K562 (cell line): ENCODE measurements around the gene HYAL3. TPM values are rescaled to one million over a fixed set of nuclear protein-coding genes. Genes with fewer than 3 reads are reported as not detected.
A peak's percentile ranks its signal among the peaks of the same experiment; 100 is the strongest.

Experiments
- CCNT2 ChIP-seq: IDR thresholded peaks from 2 replicates; pipeline ENCODE4 v1.6.1; 2011; ENCODE audit warnings: borderline replicate concordance, low read depth, mild to moderate bottlenecking, moderate library complexity, mixed read lengths, low read length; ENCODE audit not compliant: insufficient read length; ENCODE audit errors: extremely low read depth
- CEBPB ChIP-seq: fragments of 450-650 bp; IDR thresholded peaks from 2 replicates; pipeline ENCODE4 v1.6.1; 2016; ENCODE audit warnings: missing genetic modification characterization, missing compliant biosample characterization
- MNT ChIP-seq, 2 experiments: fragments of 450-650 bp; conservative IDR thresholded peaks; 2 replicates each; pipeline ENCODE4 v1.6.1; 2017; ENCODE audit warnings: mild to moderate bottlenecking in 2 of 2, moderate library complexity in 2 of 2
- NRF1 ChIP-seq, 2 experiments: fragments of 450-650 bp; IDR thresholded peaks in 1 of 2; conservative IDR thresholded peaks in 1 of 2; 2 replicates each; pipeline ENCODE4 v1.6.1; 2014; ENCODE audit warnings: mild to moderate bottlenecking in 2 of 2
- TEAD1 ChIP-seq, 2 experiments: fragments of 450-650 bp in 1 of 2; sonication (generic) in 1 of 2; formaldehyde crosslinking; IDR thresholded peaks; 2 replicates each; pipeline versions ENCODE4 v1.4.0 to v1.8.0; 2020 to 2022; ENCODE audit warnings: mild to moderate bottlenecking in 2 of 2, missing genetic modification reagents in 1 of 2
- ZC3H4 ChIP-seq: sonication (generic); formaldehyde crosslinking; IDR thresholded peaks from 2 replicates; pipeline ENCODE4 v1.9.0; 2021; ENCODE audit warnings: missing genetic modification reagents, borderline replicate concordance
- ZFPM2 ChIP-seq: fragments of 250-450 bp; sonication (Bioruptor Pico); IDR thresholded peaks from 2 replicates; pipeline ENCODE4 v1.5.1; 2022; ENCODE audit warnings: mild to moderate bottlenecking
- ZNF764 ChIP-seq: fragments of 250-450 bp; sonication (Bioruptor Pico); IDR thresholded peaks from 2 replicates; pipeline ENCODE4 v1.4.0; 2020; ENCODE audit warnings: low read depth, mild to moderate bottlenecking, moderate library complexity
- polyA plus RNA-seq, 8 experiments: library from polyadenylated mRNA; depleted of rRNA in 4 of 8; stranded (reverse) in 5 of 8; unstranded in 3 of 8; fragments of >200 nt; fragmentation: Nextera tagmentation in 2 of 8; fragmentation: Illumina TruSeq in 1 of 8; extraction: Ambion mirVana in 2 of 8; extraction: Trizol in 1 of 8; gene quantifications; 2 replicates each; pipeline versions ENCODE4 v1.2.1 to v1.2.3, GENCODE V29; 2011 to 2014; ENCODE audit warnings: inconsistent platforms in 1 of 8, missing spikeins in 1 of 8
- total RNA-seq, 7 experiments: library from RNA; depleted of rRNA in 6 of 7; stranded (reverse); fragments of >200 nt in 6 of 7; fragmentation: Illumina TruSeq in 2 of 7; extraction: Trizol in 2 of 7; gene quantifications; 2 replicates each; pipeline versions ENCODE4 v1.2.1 to v1.2.3, GENCODE V29; 2011 to 2021; ENCODE audit warnings: low replicate concordance in 1 of 7
- TF ChIP-seq, protein P1 (sequence below), 2 experiments: fragments of 450-650 bp in 1 of 2; sonication (generic) in 1 of 2; formaldehyde crosslinking in 1 of 2; IDR thresholded peaks in 1 of 2; conservative IDR thresholded peaks in 1 of 2; 2 replicates each; pipeline versions ENCODE4 v1.6.1 to v1.8.1; 2016 to 2023; ENCODE audit warnings: mild to moderate bottlenecking in 2 of 2, moderate library complexity in 2 of 2, inconsistent platforms in 1 of 2, missing genetic modification reagents in 1 of 2
- TF ChIP-seq, protein P2 (sequence below): fragments of 450-650 bp; IDR thresholded peaks from 2 replicates; pipeline ENCODE4 v1.6.1; 2016; ENCODE audit warnings: missing biosample characterization, missing genetic modification characterization

The HYAL3 gene
- total and polyA plus RNA-seq, 9 of the 15 experiments (the other 6 are each of a cell fraction or from before 2014, with no cell fraction given), result 0.38 to 9.1 (median 6.8) TPM

DNA sequence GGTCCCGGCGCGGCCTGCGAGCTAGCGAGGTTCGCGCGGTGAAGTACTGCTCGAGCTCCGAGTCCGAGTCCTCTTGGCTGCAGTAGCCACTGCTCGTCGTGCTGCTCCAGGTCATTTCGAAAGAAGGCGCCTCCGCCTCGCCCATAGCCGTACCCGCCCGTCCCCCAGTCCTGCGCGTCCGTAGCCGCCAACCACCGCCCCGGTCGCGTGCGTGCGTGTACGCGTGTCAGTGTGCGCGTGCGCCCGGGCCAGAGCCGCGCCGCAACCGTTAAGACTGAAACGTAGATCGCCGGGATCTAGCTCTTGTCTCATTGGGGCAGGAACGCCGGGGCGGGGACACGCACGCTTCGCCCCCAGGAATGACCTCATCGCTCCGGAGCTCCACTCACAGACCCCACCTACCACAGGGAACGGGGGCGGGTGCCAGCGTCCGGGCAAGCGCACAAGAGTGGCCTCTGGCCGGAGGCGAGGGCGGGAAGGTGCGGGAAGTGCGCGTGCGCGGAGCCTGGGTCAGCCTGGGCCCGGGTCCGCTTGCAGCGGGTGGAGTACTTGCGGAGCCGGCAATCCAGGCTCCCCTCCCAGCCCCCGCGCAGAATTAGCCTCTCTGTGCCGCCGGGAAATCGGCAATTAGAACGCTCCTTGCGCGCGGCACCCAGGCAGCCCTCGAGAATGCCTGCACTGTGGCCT is 38.1 kb upstream of the HYAL3 start (continued):
- peak; percentile 78 for TF ChIP-seq CCNT2
- no peak for TF ChIP-seq ZNF764 (CRISPR knock-in tag)
- no peak for TF ChIP-seq CEBPB (tag)
- no peak; a peak in 1 of 4 replicates for TF ChIP-seq TEAD1 (CRISPR knock-in tag; IDR thresholded peaks at IDR 0.05)
- TF ChIP-seq ZC3H4 (CRISPR knock-in tag), result 0 out of 2 replicates have a peak, but pooled peaks have one; percentile 56
- TF ChIP-seq MNT (conservative IDR thresholded peaks at IDR 0.05), result peak; percentile 88 to 95
- peak; percentile 95 to 96 for TF ChIP-seq NRF1 (conservative IDR thresholded peaks at IDR 0.05 in 1 of 2, IDR thresholded peaks at IDR 0.05 in 1 of 2)
- TF ChIP-seq, protein P1, sequence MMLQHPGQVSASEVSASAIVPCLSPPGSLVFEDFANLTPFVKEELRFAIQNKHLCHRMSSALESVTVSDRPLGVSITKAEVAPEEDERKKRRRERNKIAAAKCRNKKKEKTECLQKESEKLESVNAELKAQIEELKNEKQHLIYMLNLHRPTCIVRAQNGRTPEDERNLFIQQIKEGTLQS (IDR thresholded peaks at IDR 0.05), result peak; percentile 95
- TF ChIP-seq, protein P1 (CRISPR knock-in tag; conservative IDR thresholded peaks at IDR 0.05), result peak; percentile 77; the same call in 1 of the 2 replicates
- TF ChIP-seq, protein P2, sequence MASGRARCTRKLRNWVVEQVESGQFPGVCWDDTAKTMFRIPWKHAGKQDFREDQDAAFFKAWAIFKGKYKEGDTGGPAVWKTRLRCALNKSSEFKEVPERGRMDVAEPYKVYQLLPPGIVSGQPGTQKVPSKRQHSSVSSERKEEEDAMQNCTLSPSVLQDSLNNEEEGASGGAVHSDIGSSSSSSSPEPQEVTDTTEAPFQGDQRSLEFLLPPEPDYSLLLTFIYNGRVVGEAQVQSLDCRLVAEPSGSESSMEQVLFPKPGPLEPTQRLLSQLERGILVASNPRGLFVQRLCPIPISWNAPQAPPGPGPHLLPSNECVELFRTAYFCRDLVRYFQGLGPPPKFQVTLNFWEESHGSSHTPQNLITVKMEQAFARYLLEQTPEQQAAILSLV, result no peak
- no peak for TF ChIP-seq ZFPM2 (CRISPR knock-in tag)
